ENCODE measurements around the gene RPRD1A. TPM values are rescaled to one million over a fixed set of nuclear protein-coding genes. Genes with fewer than 3 reads are reported as not detected.

RPRD1A gene
- total and polyA plus RNA-seq, 9 of the 15 experiments (the other 6 are each of a cell fraction or from before 2014, with no cell fraction given): 30.2 to 142 (median 66.0) TPM

- Histone ChIP-seq H3K9me3 (replicated peaks; ENCODE audit: control insufficient read depth, insufficient read depth, low read depth, low read length) (no peaks in the 10 kb centered on the region), H3K9me1 (ENCODE audit: control insufficient read depth, insufficient read depth, low read length) (no peaks in the 10 kb centered on the region), H3K4me2 (ENCODE audit: insufficient read depth, low read length) (no peak overlapping the region), H3K79me2 (ENCODE audit: control insufficient read depth, insufficient read depth, low read length) (peaks cover 99% of the 10 kb centered on the region), H3K36me3 (ENCODE audit: control insufficient read depth, insufficient read depth, low read length) (peaks cover 2% of the 10 kb centered on the region; the same call in 2 of the 3 replicates), H3K9ac (ENCODE audit: insufficient read depth in 1 of 2, low read depth in 2 of 2, low read length in 2 of 2) (no peak overlapping the region), H2AFZ (ENCODE audit: low read depth, low read length) (no peak overlapping the region), H3K4me1 (replicated peaks in 1 of 2; ENCODE audit: control insufficient read depth in 2 of 2, insufficient read depth in 2 of 2, low read length in 2 of 2) (no peaks in the 10 kb centered on the region; a peak in 2 of 5 replicates), H3K4me3 (no peak overlapping the region), H3K27ac (ENCODE audit: extremely low read depth, low read depth, low read length) (no peak overlapping the region), H3K27me3 (ENCODE audit: control insufficient read depth in 2 of 2, insufficient read depth in 2 of 2, low read length in 2 of 2) (no peaks in the 10 kb centered on the region), H4K20me1 (replicated peaks; ENCODE audit: control insufficient read depth, insufficient read depth, low read length) (peaks cover 3% of the 10 kb centered on the region; the same call in 1 of the 2 replicates)
- WGBS (ENCODE audit: insufficient coverage, low coverage, missing lambda C conversion rate): 87% methylated on average over 3 of the region's 3 CpGs
- FAIRE-seq: no peak
- no peak for DNase-seq (ENCODE audit: extremely low read depth in 1 of 4, low spot score in 3 of 4)
- ChIA-PET POLR2A (interaction anchor here (0.5 to 1.5 kb wide), 3 partner anchors 9 to 143 kb away, joined by 3 to 4 read pairs (median 3); no protein-coding TSS in a partner anchor), CTCF (ENCODE audit: low intra/inter-chr PET ratio) (no interaction called here)
- in situ Hi-C loops (cut with MboI) (no loop called here), intact Hi-C loops (cut with micrococcal nuclease) (no loop called here)
- no TSS peak for BruUV-seq (replicated peaks)
- ATAC-seq: no peak
- TF ChIP-seq RREB1 (CRISPR knock-in tag; IDR thresholded peaks at IDR 0.05) (no peak), MTA1 (IDR thresholded peaks at IDR 0.05; ENCODE audit: borderline replicate concordance) (no peak), RBFOX2 (IDR thresholded peaks at IDR 0.05; ENCODE audit: low read depth, low read length) (no peak), MXD1 (CRISPR knock-in tag; IDR thresholded peaks at IDR 0.05; ENCODE audit: borderline replicate concordance, poor library complexity, severe bottlenecking) (no peak), HES1 (IDR thresholded peaks at IDR 0.05; ENCODE audit: low read depth) (no peak), IRF9 (tag; IDR thresholded peaks at IDR 0.05) (no peak), RBM17 (IDR thresholded peaks at IDR 0.05; ENCODE audit: borderline replicate concordance, low read depth, low read length) (no peak), FOS (IDR thresholded peaks at IDR 0.05; ENCODE audit: extremely low read depth, insufficient read length) (no peak), PRMT5 (CRISPR knock-in tag; IDR thresholded peaks at IDR 0.05) (no peak), SMAD1 (IDR thresholded peaks at IDR 0.05; ENCODE audit: low read depth, low read length, partially characterized antibody) (no peak), CREM (IDR thresholded peaks at IDR 0.05; ENCODE audit: low read depth) (no peak), IRF1 (CRISPR knock-in tag; IDR thresholded peaks at IDR 0.05; ENCODE audit: borderline replicate concordance) (no peak), FOXA1 (IDR thresholded peaks at IDR 0.05; ENCODE audit: borderline replicate concordance) (no peak)
Measured at GRCh38 chr18:36045241-36045991, 21.9 kb downstream of the RPRD1A start.
